ENCODE measurements around the gene DIPK1C. TPM values are rescaled to one million over a fixed set of nuclear protein-coding genes. Genes with fewer than 3 reads are reported as not detected.

DIPK1C gene
- total and polyA plus RNA-seq, 10 donors: 0.10 to 0.51 (median 0.29) TPM; not detected in 6

DNA sequence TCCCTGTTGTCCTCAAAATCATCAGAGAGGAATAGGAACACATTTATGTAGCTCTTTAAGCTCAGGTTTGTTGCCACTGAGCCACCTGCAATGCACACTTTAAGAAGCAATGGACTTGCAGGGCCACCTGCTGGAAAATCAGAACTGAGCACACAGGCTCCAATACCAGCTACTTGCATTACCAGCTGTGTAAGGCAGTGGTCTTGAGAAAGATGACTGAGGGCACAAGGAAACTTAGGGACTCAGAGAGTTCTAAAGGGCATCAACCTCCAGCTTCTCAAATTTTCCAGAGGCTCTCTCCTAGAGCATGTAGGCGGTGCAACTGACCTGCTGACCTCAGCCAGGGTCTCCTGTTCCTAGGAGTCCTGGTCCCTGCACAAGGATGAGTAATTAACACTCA lies 36.6 kb upstream of the DIPK1C start:
- intact Hi-C loops (cut with DNase I; ENCODE audit: low total_unique reads): loop anchor here (5.0 to 10.0 kb wide), 2 partner anchors 61 to 141 kb away; no protein-coding TSS in a partner anchor
- Histone ChIP-seq H3K4me3 (no peak overlapping the region), H3K4me1 (peaks cover 18 to 32% (median 28%) of the 10 kb centered on the region in 6 donors), H3K27ac (peak overlapping the region in 1 of 8 donors; percentile 48), H3K36me3 (no peaks in the 10 kb centered on the region), H3K9me3 (peaks cover 0 to 7% (median 2%) of the 10 kb centered on the region in 8 donors), H3K27me3 (replicated peaks in 1 of 7) (no peaks in the 10 kb centered on the region)
- 50 to 92% (median 67%) methylated on average over 1 of the region's 1 CpG for WGBS, 5 donors
- no peak for TF ChIP-seq POLR2A (IDR thresholded peaks at IDR 0.05)
- TF ChIP-seq, protein P1, sequence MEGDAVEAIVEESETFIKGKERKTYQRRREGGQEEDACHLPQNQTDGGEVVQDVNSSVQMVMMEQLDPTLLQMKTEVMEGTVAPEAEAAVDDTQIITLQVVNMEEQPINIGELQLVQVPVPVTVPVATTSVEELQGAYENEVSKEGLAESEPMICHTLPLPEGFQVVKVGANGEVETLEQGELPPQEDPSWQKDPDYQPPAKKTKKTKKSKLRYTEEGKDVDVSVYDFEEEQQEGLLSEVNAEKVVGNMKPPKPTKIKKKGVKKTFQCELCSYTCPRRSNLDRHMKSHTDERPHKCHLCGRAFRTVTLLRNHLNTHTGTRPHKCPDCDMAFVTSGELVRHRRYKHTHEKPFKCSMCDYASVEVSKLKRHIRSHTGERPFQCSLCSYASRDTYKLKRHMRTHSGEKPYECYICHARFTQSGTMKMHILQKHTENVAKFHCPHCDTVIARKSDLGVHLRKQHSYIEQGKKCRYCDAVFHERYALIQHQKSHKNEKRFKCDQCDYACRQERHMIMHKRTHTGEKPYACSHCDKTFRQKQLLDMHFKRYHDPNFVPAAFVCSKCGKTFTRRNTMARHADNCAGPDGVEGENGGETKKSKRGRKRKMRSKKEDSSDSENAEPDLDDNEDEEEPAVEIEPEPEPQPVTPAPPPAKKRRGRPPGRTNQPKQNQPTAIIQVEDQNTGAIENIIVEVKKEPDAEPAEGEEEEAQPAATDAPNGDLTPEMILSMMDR (IDR thresholded peaks at IDR 0.05 in 8 of 11, conservative IDR thresholded peaks at IDR 0.05 in 3 of 11): peak in 10 of 11 experiments; percentile 45 to 72 (median 60)
- DNase-seq: no peak

DNA sequence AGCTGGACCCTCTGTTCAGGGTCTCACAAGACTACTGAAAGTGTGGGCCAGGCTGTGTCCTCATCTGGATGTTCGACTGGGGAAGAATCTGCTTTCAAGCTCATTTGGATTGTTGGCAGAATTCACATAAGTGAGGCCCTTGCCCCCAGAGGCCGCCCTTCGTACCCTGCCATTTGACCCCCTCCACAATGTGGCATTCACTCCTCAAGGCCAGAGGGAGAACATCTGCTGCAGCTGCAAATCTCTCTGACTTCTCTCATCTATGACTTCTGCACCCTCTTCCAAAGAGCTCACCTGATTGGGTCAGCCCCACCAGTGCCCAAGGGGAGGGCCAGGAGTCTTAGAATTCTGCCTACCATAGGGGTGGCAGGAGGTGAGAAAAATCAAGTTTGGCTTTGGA lies 35.2 kb upstream of the DIPK1C start:
- H3K4me1 ChIP-seq: peaks cover 4 to 18% (median 13%) of the 10 kb centered on the region in 6 donors
- TF ChIP-seq POLR2AphosphoS5 (IDR thresholded peaks at IDR 0.05) (no peak), POLR2A (IDR thresholded peaks at IDR 0.05) (no peak)
- TF ChIP-seq, protein P1 (IDR thresholded peaks at IDR 0.05 in 8 of 11, conservative IDR thresholded peaks at IDR 0.05 in 3 of 11): no peak
- peaks cover 0 to 7% (median 2%) of the 10 kb centered on the region in 8 donors for H3K9me3 ChIP-seq
- DNase-seq: no peak
- no peaks in the 10 kb centered on the region for H3K36me3 ChIP-seq
- 90 to 100% (median 92%) methylated on average over 3 of the region's 3 CpGs for WGBS, 5 donors
- intact Hi-C loops (cut with DNase I; ENCODE audit: low total_unique reads): loop anchor here (5.0 to 10.0 kb wide), 2 partner anchors 63 to 140 kb away; no protein-coding TSS in a partner anchor
- no peak overlapping the region for H3K27ac ChIP-seq
- H3K4me3 ChIP-seq: no peak overlapping the region
- H3K27me3 ChIP-seq (replicated peaks in 1 of 7): no peaks in the 10 kb centered on the region

DNA sequence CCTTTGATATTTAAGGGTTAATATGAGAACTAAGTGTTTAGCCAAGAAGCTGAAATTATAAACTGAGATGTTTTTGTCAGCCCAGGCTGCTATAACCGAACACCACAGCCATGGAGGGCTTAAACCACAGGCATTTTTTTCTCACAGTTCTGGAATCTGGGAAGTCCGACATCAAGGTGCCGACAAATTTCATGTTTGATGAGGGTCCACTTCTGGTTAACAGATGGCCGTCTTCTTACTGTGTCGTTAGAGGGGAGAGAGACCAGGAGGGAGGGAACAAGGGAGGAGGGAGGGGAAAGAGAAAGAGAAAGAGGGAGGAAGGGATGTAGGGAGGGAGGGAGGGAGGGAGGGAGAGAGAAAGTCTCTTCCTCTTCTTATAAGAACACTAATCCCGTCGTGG lies 32.6 kb upstream of the DIPK1C start:
- peaks cover 0 to 7% (median 2%) of the 10 kb centered on the region in 8 donors for H3K9me3 ChIP-seq
- no peak overlapping the region for H3K27ac ChIP-seq
- intact Hi-C loops (cut with DNase I; ENCODE audit: low total_unique reads): loop anchor here (5.0 to 10.0 kb wide), 2 partner anchors 65 to 137 kb away; no protein-coding TSS in a partner anchor
- peaks cover 0 to 7% (median 2%) of the 10 kb centered on the region in 6 donors for H3K4me1 ChIP-seq
- H3K27me3 ChIP-seq (replicated peaks in 1 of 7): no peaks in the 10 kb centered on the region
- no peaks in the 10 kb centered on the region for H3K36me3 ChIP-seq
- TF ChIP-seq, protein P1 (IDR thresholded peaks at IDR 0.05 in 8 of 11, conservative IDR thresholded peaks at IDR 0.05 in 3 of 11): no peak
- TF ChIP-seq POLR2A (IDR thresholded peaks at IDR 0.05): no peak
- TF ChIP-seq POLR2AphosphoS5 (IDR thresholded peaks at IDR 0.05): no peak
- 44 to 54% (median 48%) methylated on average over 7 of the region's 7 CpGs for WGBS, 5 donors
- no peak for DNase-seq
- H3K4me3 ChIP-seq: no peak overlapping the region

DNA sequence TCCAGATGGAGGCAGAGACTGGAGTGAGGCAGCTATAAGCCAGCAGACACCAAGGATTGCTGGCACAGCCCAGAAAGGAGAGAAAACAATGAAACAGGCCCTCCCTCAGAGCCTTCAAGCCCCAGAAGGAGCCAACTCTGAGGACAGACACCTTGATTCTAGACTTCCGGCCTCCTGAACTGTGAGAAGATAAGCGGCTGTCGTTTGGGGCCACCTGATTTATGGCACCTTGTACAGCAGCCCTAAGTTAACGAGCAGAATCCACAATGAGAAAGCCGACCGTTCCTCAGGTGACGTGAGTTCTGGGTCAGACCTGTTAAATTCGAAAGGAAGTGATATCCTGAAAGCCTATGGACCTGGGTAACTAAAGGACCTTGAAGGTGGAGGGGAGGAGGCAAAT lies 31.8 kb upstream of the DIPK1C start:
- 88 to 91% (median 91%) methylated on average over 8 of the region's 8 CpGs for WGBS, 5 donors
- no peak overlapping the region for H3K27ac ChIP-seq
- H3K9me3 ChIP-seq: peaks cover 0 to 7% (median 2%) of the 10 kb centered on the region in 8 donors
- no peak for DNase-seq
- peaks cover 0 to 10% (median 5%) of the 10 kb centered on the region in 6 donors for H3K4me1 ChIP-seq
- no peaks in the 10 kb centered on the region for H3K36me3 ChIP-seq
- no peaks in the 10 kb centered on the region for H3K27me3 ChIP-seq (replicated peaks in 1 of 7)
- intact Hi-C loops (cut with DNase I; ENCODE audit: low total_unique reads): no loop called here
- no peak for TF ChIP-seq POLR2A (IDR thresholded peaks at IDR 0.05)
- TF ChIP-seq POLR2AphosphoS5 (IDR thresholded peaks at IDR 0.05): no peak
- TF ChIP-seq, protein P1 (IDR thresholded peaks at IDR 0.05 in 8 of 11, conservative IDR thresholded peaks at IDR 0.05 in 3 of 11): no peak
- H3K4me3 ChIP-seq: no peak overlapping the region

Measured in spleen (tissue), 11 donors.